ENCODE results near the gene TFEB. TPM values are rescaled to one million over a fixed set of nuclear protein-coding genes. Genes with fewer than 3 reads are reported as not detected.

TFEB gene
- polyA plus RNA-seq, 1 donor (not counting 4 experiments of a cell fraction or from before 2014, with no cell fraction given) = 4.3 TPM

- no peak overlapping the region for H2AFZ ChIP-seq (ENCODE audit: control insufficient read depth, low read length)
- no peak for TF ChIP-seq CTCF (optimal IDR thresholded peaks at IDR 0.05 in 1 of 3, IDR thresholded peaks at IDR 0.05 in 1 of 3, conservative IDR thresholded peaks at IDR 0.05 in 1 of 3; ENCODE audit: extremely low read depth in 1 of 3, insufficient read depth in 2 of 3, low read length in 3 of 3)
- TF ChIP-seq EZH2 (IDR thresholded peaks at IDR 0.05; ENCODE audit: low read length) = no peak
- dilution Hi-C loops (cut with MboI; ENCODE audit: extremely low pct_ligation_motif_present, low sequenced_read_pairs) = no loop called here
- H3K27me3 ChIP-seq (ENCODE audit: control insufficient read depth, extremely low read depth, insufficient read depth, low read length) = no peaks in the 10 kb centered on the region
- H3K79me2 ChIP-seq (ENCODE audit: control insufficient read depth, insufficient read depth, low read length) = no peaks in the 10 kb centered on the region
- no peak overlapping the region for H3K4me3 ChIP-seq (ENCODE audit: control insufficient read depth in 2 of 3, extremely low read depth in 1 of 3, insufficient read depth in 2 of 3, low read depth in 1 of 3, low read length in 3 of 3)
- DNase-seq (ENCODE audit: low read depth, low spot score) (no peak), FAIRE-seq (no peak)
- no peaks in the 10 kb centered on the region for H3K9me1 ChIP-seq (ENCODE audit: control insufficient read depth, extremely low read depth, insufficient read depth, low read length)
- no peak overlapping the region for H3K27ac ChIP-seq (ENCODE audit: control insufficient read depth, insufficient read depth, low read length)
- H3K9me3 ChIP-seq (ENCODE audit: control insufficient read depth, low read depth, low read length) = no peaks in the 10 kb centered on the region
- no peak overlapping the region for H3K9ac ChIP-seq (ENCODE audit: control insufficient read depth, extremely low read depth, insufficient read depth, low read length)
- H4K20me1 ChIP-seq (ENCODE audit: control insufficient read depth, extremely low read depth, insufficient read depth, low read length) = no peaks in the 10 kb centered on the region
- peaks cover 0 to 4% of the 10 kb centered on the region in 2 experiments for H3K36me3 ChIP-seq (ENCODE audit: control insufficient read depth in 2 of 2, extremely low read depth in 1 of 2, insufficient read depth in 2 of 2, low read length in 2 of 2)
- H3K4me1 ChIP-seq (ENCODE audit: control insufficient read depth, extremely low read depth, insufficient read depth, low read length) = peaks cover 7% of the 10 kb centered on the region
- H3K4me2 ChIP-seq (ENCODE audit: control insufficient read depth, extremely low read depth, insufficient read depth, low read depth, low read length) = no peak overlapping the region
Measured at GRCh38 chr6:41688256-41688965, 47.0 kb downstream of the TFEB start.

GRCh38 chr6:41687501-41688175 lies 47.8 kb downstream of the TFEB start:
- peaks cover 0 to 4% of the 10 kb centered on the region in 2 experiments for H3K36me3 ChIP-seq (ENCODE audit: control insufficient read depth in 2 of 2, extremely low read depth in 1 of 2, insufficient read depth in 2 of 2, low read length in 2 of 2)
- no peak for DNase-seq (ENCODE audit: low read depth, low spot score)

More at GRCh38 chr6:41687501-41688175, 47.8 kb downstream of the TFEB start:
- Histone ChIP-seq H3K4me3 (ENCODE audit: control insufficient read depth in 2 of 3, extremely low read depth in 1 of 3, insufficient read depth in 2 of 3, low read depth in 1 of 3, low read length in 3 of 3) (no peak overlapping the region), H3K4me2 (ENCODE audit: control insufficient read depth, extremely low read depth, insufficient read depth, low read depth, low read length) (no peak overlapping the region), H3K27ac (ENCODE audit: control insufficient read depth, insufficient read depth, low read length) (no peak overlapping the region), H4K20me1 (ENCODE audit: control insufficient read depth, extremely low read depth, insufficient read depth, low read length) (no peaks in the 10 kb centered on the region), H3K4me1 (ENCODE audit: control insufficient read depth, extremely low read depth, insufficient read depth, low read length) (peaks cover 2% of the 10 kb centered on the region), H3K9me1 (ENCODE audit: control insufficient read depth, extremely low read depth, insufficient read depth, low read length) (no peaks in the 10 kb centered on the region), H3K27me3 (ENCODE audit: control insufficient read depth, extremely low read depth, insufficient read depth, low read length) (no peaks in the 10 kb centered on the region), H3K9me3 (ENCODE audit: control insufficient read depth, low read depth, low read length) (no peaks in the 10 kb centered on the region), H2AFZ (ENCODE audit: control insufficient read depth, low read length) (no peak overlapping the region), H3K79me2 (ENCODE audit: control insufficient read depth, insufficient read depth, low read length) (no peaks in the 10 kb centered on the region), H3K9ac (ENCODE audit: control insufficient read depth, extremely low read depth, insufficient read depth, low read length) (no peak overlapping the region)
- FAIRE-seq = no peak
- dilution Hi-C loops (cut with MboI; ENCODE audit: extremely low pct_ligation_motif_present, low sequenced_read_pairs) = no loop called here
- TF ChIP-seq CTCF (optimal IDR thresholded peaks at IDR 0.05 in 1 of 3, IDR thresholded peaks at IDR 0.05 in 1 of 3, conservative IDR thresholded peaks at IDR 0.05 in 1 of 3; ENCODE audit: extremely low read depth in 1 of 3, insufficient read depth in 2 of 3, low read length in 3 of 3) = no peak
- no peak for TF ChIP-seq EZH2 (IDR thresholded peaks at IDR 0.05; ENCODE audit: low read length)
